Inflammatory macrophage (primary cell): ENCODE measurements around the gene SDK1.
"Not testable (repeated sequence)": the region's sequence is repeated elsewhere in the genome, so short reads cannot be mapped to it uniquely, and the experiment has no call there.

Source experiments
- DNase-seq, 2 donors: peaks; one replicate each; pipeline ENCODE4 v3.0.0-alpha.2; 2020 to 2022

Gene SDK1

DNA sequence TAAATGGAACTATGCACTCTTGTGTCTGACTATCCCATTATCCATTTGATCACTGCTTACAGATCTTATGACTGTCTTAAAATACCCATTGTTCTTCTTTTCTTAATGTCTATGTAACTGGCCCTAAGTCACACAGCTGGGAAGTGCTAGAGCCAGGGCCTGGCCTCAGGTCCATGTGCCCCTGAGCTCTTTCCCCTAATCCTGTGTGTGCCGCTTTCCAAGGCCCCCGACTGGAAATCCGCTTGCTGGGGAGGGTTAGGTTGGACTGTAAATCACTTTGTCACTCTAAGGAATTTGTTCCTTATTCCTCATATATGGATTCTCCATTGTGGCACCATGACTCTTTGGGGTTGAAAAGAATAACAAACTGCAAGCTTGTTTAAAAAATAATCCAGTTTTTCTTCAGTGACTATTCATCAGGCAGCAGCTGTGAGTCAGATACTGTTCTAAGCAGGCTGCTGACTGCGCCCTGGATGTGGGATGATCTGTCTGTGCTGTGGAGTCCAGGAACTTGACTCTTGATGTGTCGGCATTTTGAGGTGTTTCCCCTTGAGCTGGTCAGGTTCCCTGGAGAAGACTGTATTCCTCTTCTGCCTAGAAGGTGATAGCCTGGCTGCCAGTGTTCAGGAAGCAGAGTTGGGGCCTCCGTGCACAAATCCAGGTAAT is 236.3 kb downstream of the SDK1 start:
- DNase-seq = no peak

GRCh38 chr7:3538041-3538440 is 237.0 kb downstream of the SDK1 start:
- DNase-seq = no peak

DNA sequence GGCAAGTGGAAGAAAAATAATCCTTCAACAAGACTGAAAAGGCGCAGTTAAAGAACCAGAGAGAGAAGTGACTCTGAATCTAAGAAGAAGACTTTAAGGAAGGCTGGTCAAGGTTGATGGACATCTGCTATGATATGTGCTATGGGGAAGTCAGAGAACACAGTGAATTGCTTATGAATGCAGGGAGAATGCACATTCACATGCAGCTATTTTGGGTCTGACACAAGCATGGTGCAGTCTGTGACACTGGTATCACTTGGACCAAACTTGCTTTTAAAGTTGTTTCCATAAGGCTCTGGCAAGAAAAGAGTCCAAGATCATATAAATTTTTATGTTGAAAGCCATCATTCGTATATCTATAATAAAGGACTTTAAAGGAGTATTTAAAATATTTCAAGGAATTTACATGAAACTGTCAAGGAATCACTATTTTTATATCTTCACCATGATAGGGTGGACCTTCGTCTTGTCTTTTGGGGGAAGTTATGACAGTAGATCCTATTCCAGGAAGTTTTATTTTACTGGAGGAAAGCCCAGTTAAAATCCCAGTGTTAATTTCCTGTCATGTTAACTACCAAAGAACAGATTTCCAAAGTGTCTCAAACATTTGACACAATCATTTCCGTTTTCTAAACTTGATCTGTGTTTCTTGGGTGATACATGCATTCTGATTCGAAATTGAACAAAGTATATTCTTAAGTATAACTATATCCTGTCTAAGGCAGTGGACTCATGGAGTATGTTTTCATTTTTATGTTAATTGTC is 239.6 kb downstream of the SDK1 start:
- DNase-seq = no peak

GRCh38 chr7:3544202-3544601 is 243.2 kb downstream of the SDK1 start:
- DNase-seq = no peak

DNA sequence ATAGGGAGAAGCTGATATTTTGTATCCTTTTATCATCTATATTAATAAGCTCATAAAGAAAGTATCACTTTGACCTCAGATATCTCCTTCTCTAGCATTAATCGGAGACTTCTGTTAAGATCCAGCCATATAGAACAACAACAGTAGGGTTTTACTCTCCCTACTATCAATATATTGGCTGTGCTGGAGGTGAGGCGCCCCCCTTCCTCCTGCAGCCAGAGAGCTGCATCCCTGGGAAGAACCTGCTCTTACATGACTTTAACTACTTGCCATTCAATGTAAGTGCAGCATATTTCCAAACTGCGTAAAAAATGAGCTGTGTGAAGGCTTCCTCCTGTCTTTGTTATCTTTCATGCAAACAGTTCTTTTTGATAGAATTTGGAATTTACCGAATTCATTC is 247.8 kb downstream of the SDK1 start:
- no peak for DNase-seq

DNA sequence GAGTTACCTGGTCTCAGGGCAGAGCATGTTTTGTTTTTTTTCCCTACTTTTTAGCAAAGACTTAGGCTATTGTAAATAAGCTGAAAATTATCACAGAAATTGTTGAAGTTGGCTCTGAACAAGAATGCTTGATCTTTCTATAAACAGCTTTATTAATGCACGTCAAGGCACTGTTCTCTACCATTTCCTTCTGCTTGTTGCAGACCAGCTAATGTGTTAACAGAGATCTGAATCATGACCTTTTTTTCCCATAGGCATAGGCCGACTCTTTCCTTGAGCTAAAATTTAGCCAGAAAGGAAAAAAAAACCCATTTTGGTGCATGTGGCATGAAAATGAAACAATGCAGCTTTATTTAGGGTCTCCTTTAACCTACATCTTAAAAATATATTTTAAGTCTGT is 248.5 kb downstream of the SDK1 start:
- DNase-seq = no peak

DNA sequence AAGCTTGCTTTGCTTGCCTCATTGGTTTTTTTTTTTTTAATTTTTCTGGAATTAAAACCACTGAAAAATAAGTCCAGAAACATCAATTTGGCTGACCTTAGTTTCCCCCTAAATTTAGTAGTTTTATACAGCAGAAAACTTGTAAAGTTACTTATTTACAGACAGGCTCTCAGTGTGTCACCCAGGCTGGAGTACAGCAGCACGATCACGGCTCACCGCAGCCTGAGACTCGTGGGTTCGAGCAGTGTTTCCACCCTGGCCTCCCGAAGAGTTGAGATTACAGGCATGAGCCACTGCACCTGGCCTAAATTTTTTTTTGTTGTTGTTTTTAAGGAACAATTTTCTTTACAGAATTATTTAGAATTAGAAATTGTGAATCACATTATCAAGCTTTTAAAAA is 250.5 kb downstream of the SDK1 start:
- DNase-seq = no peak

- no peak for DNase-seq
Observed at GRCh38 chr7:3552499-3552898, 251.4 kb downstream of the SDK1 start.

- DNase-seq = no peak
Observed at GRCh38 chr7:3558400-3558799, 257.3 kb downstream of the SDK1 start.

DNA sequence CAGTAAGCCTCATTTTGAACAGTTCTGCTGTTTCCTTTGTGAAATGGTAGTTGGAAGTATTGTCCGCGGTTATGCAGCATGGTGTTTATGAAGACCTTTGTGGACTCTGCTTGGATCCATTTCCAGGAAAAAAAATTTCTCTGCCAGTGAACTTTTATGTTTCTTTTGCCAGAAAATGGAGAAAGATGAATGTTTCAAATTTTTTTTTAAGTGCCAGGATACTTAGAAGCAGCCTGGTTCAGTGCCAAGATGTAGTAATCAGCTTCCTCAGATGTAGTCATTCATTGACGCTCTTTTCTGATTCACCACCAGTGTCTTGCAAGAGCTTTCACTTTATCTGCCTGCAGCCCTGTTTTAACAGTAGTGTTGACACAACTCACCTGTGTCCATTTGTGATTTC is 258.2 kb downstream of the SDK1 start:
- DNase-seq = no peak

- DNase-seq = no peak
Observed at GRCh38 chr7:3560495-3560894, 259.4 kb downstream of the SDK1 start.

DNA sequence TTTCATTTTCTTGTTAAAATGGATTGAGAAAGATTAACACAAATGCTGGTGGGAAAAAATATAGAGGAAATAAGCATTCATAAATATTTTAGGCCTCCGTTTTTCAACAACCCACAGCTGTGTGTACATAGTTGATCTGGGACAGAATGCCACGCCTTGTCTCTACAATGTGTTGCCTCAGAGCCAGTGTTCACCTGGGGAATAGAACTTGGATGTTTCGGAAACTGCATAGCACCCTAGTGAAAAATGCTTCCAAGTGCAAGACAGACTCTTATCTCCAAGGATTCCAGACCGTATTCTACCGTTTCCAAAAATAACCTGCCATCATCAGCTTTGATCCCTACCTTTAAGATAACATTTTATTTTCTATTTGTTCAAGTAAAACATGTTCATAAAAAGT is 260.9 kb downstream of the SDK1 start:
- no peak for DNase-seq

DNA sequence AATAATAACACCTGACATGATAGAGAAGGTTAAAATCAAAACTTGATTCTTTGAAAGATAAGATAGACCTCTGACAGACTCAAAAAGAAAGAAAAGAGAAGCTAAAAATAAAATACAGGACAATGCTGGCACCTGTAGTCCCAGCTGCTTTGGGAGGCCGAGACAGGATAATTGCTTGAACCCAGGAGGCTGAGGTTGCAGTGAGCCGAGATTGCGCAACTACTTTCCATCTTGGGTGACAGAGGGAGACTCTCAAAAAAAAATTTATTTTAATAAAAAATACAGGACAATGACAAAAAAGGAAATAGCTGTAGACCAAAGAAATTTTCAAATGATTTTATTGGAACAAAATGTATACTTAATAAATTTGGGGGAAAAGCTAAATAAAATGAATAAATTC is 263.2 kb downstream of the SDK1 start:
- DNase-seq = no peak

DNA sequence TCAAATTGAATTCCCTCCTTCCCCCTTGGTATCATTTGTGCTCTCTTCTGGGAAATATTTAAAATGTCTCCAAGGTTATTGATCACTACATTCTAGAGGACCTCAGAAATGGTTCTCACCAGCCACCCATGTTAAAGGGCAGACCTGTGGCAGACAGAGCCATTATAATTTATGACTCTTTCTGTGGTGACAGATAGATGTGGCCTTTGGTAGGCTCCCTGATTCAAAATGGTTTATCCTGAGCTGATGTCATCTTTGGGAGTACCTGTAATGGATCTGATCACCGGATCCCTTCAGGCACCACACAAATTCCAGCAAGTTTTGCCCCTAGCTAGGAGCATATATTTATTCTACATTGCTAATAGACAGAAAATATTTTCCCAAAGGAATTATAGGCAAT is 267.5 kb downstream of the SDK1 start:
- DNase-seq = no peak

DNA sequence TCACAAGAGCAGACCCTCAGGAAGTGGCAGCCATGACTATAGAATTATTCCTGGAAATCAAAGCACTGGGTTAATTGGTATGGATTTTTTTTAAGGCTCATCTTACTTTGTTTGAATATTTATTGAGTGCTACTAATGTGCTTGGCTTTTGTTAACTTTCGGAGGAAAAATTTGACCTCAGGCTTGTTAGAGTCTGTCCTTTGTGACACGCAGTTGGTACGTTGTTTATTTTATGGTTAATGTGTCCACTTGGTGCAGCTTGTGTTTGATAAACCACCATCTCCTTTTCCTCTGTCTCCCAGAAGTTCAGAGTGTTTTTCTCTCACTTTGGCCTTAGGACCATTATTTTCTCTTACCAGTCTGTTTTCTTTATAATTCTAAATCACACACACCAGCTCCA is 268.6 kb downstream of the SDK1 start:
- no peak for DNase-seq

DNA sequence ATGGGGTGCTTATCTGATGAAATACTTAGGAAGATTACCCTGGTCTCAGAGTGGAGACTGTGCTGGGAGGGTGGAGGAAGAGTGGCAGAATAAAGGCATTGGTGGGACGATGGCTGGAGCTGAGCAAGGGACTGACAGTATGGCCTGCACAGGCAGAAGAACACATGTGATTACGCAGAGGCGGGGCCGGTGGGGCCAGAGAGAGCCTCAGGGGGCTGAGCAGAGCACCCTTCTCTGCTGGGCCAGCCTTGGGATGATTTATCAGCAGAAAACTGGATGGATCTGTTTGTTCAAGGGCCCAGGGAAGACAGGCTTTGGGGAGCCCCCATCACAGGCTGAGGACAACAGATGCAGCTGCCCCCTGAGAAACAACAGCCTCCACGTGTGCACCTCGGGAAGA is 272.1 kb downstream of the SDK1 start:
- DNase-seq = no peak

DNA sequence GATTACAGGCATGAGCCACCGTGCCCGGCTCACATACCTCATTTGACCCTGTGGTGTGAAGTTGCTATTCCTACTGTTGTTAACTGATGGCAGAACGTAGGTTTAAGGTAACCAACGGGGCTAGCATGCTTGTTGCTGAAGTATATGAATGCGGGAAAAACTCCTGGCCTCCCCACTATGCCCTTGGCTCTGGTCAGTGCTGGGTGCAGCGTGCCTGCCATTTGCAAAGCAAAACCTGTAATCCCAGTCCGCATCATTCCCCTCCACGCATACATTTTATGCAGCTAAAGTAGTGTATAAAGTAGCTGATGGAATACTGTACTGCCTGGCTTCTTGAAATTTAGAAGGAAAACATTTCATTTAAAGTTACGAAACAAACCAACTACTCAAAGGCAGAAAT is 273.3 kb downstream of the SDK1 start:
- DNase-seq = no peak

DNA sequence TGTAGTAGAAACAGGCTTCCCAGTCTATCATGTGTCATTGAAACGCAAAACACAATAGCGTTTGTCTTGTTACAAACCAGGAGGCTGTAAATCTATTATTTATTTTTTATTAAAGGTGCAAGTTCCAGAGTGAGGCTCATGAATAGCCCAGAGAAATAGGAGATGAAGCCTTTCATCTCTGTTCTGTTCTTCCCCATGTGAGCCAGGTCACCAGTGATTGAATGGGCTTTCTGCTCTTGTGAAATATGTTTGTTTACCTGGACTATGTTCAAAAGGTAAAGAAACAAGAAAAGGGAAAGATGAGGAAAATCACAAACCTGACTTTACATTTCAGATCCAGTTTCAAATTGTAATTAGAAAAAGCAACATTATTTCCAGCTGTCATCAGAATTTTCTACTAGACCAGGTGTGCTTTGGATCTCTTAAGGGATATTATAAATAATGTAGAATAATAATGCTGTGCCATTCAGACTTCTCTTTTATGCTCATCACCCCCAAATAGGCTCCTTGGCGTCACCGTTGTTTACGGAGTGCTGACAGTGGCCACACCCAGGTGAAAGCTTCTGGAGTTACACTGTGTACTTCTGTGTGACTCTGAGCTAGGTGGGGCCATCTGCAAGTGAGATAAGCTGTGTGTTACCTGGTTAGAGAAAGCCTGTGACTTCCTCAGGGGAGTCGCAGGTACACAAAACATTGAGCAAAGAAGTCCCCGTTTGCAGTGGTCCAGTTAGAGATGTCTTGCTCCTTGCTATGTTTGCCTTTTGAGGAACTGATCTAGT is 274.9 kb downstream of the SDK1 start:
- DNase-seq = no peak

DNA sequence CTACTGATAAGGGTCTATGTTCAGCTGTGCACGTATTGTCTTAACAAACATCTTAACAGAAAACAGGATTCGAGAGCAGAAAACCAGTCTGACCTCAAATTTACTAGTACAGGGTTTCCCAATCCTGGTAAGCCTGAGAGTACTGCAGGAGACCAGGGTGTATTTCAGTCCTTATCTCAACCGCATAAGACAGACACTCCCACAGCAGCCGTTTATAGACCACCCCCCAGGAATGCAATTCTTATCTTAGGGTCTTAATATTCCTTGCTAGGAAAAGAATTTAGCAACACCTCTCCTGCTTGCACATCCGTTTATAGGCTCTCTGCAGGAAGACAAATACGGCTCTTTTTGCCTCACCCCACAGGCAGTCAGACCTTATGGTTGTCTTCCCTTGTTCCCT is 277.3 kb downstream of the SDK1 start:
- no peak for DNase-seq

GRCh38 chr7:3579638-3580219 is 278.7 kb downstream of the SDK1 start:
- DNase-seq = no peak

DNA sequence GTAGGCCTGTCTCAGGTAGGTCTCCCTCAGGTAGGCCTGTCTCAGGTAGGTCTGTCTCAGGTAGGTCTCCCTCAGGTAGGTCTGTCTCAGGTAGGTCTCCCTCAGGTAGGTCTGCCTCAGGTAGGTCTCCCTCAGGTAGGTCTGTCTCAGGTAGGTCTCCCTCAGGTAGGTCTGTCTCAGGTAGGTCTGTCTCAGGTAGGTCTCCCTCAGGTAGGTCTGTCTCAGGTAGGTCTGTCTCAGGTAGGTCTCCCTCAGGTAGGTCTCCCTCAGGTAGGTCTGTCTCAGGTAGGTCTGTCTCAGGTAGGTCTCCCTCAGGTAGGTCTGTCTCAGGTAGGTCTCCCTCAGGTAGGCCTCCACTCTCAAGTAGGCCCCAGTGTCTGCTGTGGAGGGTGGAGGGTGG is 281.1 kb downstream of the SDK1 start:
- not testable (repeated sequence) for DNase-seq

GRCh38 chr7:3585826-3586225 is 284.8 kb downstream of the SDK1 start:
- DNase-seq = no peak

DNA sequence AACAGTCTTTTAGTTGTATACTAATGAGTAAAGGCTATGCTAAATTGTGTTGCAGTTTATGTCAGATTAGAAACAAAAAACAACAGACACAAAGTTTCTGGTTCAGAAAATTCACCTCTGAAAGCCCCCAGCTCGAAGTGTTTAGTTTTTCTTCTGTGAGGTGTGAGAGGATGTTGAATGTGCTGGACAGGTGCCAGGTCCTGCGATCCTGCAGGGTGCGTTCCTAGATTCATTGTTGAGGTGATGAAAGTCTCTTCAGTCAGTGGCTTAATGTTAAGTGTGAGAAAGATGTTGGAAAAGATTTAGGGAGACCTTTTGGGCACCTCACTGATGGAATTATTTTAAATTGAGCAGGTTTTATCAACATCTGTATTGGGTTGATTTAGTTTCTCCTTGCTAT is 287.3 kb downstream of the SDK1 start:
- DNase-seq = no peak

DNA sequence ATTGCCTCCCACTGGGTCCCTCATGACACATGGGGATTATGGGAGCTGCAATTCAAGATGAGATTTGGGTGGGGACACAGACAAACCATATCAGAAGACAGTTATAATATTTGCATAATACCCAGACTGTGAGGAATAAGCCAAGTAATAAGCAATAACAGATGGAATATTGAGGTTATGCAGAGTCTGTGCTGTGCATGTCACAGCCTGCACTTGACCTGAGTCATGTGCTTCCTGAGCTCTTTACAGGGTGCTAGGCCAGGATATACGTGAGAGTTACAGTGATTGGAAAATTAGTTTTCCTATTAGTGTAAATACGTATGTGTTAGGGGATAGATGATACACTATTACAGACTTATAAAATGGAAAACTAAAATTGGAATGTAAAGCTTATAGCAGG is 288.7 kb downstream of the SDK1 start:
- DNase-seq = no peak
